HG02610 (cell line): ENCODE data around the gene IFT88.
"Not testable (repeated sequence)": the region's sequence is repeated elsewhere in the genome, so short reads cannot be mapped to it uniquely, and the experiment has no call there.

ENCODE experiments used
- ATAC-seq: cut with Tn5 transposase; IDR thresholded peaks from one replicate; pipeline ENCODE4 v1.9.1; 2021; ENCODE audit warnings: mild to moderate bottlenecking, moderate library complexity; ENCODE audit not compliant: unreplicated experiment

Gene IFT88

DNA sequence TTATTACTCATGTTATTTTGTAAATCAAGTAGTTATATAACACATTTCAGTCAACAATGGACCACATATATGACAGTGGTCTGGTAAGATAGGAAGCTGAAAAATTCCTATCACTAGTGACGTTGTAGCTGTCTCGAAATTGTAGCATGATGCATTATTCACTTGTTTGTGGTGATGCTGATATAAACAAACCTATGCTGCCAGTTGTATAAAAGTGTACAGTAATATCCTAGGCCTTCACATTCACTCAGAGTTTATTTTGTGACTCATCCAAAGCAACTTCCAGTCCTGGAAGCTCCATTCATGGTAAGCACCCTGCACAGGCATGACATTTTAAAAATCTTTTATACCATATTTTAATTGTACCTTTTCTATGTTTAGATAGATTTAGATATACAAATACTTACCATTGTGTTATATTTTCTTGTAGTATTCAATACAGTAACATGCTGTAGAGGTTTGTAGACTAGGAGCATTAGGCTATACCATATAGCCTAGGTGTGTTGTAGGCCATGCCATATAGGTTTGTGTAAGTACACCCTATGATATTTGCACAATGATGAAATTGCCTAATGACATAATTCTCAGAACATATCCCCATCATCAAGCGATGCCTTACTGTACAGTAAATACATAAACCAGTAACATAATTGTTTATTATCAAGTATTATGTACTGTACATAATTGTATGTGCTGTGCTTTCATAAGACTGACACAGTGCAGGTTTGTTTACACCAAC lies 49.3 kb downstream of the IFT88 start:
- no peak for ATAC-seq

DNA sequence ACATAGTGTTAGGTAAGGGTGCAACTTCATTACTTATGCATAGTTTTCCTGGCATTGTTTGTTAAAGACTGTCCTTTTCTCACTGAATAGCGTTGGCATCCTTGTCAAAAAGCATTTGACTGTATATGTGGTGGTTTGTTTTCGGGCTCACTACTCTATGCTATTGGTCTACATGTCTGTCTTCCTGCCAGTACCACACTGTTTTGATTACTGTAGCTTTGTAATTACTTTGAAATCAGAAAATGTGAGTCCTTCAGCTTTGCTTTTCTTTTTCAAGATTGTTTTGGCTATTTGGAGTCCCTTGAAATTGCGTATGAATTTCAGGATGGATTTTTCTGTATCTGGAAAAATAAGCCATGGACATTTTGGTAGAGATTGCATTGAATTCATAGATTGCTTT lies 56.0 kb downstream of the IFT88 start:
- no peak for ATAC-seq

DNA sequence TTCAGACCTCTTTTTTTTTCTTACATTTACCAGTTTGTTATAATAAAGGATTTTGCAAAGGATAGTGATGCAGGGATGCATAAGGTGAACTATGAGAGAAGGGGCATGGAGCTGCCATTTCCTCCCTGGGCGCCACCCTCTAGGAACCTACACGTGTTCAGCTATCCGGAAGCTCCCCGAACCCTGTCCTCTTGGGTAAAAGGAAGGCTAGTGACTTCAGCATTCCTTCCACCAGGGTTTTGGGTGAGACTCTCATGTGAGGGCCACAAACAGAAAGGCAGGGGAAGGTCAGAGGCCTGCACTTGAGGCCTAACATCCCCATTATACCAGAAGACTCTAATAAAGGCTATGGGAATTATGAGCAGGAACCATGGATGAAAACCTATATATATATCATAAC lies 57.3 kb downstream of the IFT88 start:
- no peak for ATAC-seq

DNA sequence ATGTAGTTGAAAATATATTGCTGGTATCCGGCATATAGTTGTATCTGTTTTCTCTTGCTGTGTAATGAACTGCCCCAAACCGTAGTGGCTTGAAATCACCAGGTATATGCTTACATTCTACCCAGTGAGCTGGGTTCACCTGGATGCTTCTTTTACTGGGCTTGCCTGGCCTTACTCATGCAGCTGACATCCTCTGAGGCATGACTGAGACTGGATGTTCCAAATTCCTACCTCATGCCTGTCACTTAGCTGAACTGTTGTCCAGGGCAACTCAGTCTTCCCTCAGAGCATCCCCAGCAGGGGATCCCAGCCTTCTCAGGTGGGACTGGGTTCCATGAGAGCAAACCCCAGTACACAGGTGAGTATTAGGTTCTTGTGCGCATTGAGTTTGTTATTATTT lies 66.8 kb downstream of the IFT88 start:
- ATAC-seq = no peak

DNA sequence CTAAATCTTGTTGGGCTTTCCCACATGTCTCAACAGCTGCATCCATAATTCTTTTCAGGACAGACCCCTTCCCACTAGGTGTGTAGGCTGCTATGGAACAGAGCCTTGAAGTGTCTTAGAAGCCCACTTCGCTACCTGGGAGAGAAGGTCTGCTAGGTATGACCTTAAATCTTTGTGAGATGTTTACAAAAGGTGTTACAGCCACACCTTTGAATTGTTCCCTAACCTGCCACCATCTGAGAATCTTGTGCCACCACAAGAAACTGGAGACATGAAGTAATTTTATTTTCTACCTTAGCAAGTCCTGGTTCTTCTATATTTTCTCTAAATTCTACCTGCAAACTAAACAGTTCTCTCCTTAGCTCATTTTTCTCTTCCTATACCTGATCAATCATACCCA lies 69.1 kb downstream of the IFT88 start:
- no peak for ATAC-seq

DNA sequence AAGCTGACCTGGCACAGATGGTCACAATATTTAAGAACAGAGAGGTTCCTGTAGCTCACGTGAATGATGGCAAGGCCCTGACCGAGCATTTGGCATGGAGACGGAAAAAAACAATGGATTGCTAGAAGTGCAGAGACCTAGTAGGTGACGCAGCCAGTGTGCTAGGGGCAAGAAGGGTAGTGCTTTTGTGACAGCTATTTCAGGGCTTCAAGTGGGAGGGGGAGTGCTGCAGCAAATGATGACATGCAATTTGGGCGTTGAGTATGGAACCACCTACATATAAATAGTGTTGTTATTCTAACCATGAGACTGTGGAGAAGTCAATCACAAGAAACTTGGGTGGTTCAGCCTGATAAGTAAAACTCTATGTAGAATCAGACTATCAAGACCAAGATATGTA lies 70.9 kb downstream of the IFT88 start:
- ATAC-seq = no peak

DNA sequence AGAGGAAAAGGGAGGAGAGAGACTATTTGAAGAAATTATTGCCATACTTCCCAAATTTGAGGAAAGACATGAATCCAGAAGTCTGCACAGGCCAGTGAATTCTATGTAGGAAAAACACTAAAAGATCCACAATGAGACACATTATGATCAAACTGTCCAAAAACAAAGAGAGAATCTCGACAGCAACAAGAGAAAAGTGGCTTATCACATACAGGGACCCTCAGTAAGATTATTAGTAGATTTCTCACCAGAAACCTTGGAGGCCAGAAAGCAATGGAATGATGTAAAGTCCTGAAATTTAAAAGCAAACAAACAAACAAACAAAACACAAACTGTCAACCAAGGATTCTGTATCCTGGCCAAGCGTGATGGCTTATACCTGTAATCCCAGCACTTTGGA lies 80.8 kb downstream of the IFT88 start:
- no peak for ATAC-seq

DNA sequence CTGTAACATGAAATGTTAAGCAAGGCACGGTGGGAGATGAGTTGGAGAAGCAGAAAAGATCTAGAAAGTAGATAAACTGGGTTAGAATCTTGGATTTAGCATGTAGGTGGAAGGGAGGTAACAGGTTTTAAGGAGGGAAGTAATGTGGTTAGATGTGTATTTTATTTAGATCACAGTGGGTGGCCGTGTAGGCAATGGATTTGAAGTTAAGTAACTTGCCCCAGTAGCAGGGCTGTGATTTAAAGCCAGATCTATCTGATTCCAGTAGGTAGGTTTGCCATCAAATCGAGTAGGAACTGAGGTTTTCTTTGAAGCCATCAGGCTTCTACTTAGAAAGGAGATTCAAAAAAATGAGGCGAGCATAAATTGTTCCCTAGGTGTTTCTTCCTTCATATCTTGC lies 86.0 kb downstream of the IFT88 start:
- no peak for ATAC-seq

DNA sequence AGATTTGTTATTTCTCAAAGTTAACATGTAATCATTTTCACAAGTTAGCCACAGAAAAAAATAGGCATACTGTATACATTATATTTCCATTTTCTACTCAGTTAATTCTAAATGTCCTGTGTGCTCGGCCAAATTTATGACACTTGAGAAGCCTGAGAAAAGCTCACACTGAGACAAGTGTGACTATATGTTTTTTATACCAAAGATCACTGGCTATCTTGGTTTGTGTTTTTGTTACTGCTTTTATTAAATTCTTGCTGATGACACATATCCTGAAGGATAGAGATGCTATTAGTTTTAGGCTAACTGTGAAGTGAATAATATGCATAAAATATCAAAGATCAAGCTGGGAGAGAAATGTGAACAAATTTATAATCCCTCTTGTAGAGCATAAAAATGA lies 87.2 kb downstream of the IFT88 start:
- no peak for ATAC-seq

DNA sequence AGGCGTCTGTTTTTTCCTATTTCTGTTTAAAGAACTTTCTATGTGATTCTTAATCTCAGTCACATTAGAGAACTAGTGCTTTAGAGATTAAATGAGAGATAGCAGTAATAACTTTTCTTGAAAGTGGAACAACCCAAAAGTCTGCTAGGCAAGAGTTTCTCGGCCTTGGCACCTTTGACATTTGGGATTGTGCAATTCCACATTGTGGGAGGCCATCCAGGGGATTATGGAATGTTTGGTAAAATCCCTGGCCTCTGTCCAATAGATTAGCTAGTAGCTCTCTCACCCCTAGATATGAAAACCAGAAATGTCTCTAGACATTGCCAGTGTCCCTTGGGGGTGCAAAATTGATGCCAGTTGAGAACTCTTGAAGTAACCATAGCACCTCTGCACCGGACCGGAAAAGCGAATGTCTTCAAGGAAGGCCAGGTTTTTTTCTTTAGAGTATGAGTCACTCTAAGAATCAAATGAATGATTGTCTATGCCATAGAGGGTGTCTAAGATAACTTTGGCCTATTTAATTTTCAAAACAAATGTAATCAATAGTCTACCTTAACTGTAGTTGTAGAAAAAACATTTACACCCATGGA lies 91.6 kb downstream of the IFT88 start:
- ATAC-seq = no peak

DNA sequence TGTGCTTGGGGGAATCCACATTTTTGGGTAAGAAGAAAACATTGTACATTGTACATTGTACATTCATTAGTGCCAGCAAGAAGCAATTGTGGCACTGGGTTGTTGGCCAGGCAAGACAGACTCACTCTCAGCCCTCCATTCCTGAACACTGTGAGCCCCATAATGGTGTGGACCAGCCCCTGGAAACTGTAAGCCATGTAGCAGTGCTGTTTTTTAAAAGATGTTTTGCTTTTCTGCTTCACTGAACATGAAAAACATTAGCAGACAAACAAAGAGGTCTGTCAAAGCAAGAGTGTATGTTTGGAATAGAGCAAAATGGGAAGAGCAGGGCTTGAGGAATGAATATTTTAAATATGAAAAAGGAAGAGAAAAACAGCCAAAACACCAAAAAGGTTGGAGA lies 97.4 kb downstream of the IFT88 start:
- no peak for ATAC-seq

DNA sequence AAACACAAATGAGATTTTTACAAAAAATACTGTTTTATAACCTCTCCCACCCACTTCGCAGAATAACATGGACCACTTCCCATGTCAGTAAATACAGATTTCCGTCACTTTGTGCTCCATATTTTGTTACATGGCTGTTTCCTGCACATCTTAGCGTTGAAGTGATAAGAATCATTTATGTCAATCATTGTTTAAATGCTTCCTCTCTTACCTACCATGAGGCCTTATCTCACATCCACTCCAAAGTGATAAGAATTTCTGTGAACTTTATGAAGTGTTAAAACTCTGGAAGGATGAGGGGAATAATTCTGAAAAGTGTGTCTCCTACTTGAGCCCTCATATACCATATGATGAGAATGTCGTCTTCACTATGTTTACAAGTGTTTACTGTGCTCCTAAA lies 100.0 kb downstream of the IFT88 start:
- no peak for ATAC-seq

DNA sequence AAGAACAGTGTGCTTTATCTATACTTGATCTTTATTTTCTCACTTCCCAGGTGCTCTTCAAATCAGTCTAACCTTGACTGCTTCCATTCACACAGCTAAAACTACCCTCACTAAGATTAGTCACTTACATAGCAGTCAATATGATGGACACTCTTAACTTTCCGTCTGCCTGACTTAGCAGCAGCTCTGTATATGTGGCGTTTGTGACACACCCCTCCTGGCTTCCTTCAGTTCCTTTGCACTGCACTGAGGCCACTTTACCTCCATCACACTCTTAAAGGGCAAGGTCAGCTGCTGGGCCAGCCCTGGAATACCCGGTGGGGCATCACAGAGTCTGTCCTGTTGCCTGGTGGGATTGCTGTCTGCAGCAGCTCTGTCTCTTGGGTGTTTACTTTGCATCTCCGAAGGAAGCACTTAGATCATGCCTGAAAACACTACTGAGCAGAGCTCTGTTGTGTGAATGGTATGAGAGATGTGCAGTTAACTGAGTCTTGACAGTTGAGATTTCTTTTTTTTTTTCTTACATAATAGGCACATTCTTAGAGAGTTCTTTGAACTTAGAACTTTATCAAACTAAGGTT lies 101.0 kb downstream of the IFT88 start:
- ATAC-seq = no peak

DNA sequence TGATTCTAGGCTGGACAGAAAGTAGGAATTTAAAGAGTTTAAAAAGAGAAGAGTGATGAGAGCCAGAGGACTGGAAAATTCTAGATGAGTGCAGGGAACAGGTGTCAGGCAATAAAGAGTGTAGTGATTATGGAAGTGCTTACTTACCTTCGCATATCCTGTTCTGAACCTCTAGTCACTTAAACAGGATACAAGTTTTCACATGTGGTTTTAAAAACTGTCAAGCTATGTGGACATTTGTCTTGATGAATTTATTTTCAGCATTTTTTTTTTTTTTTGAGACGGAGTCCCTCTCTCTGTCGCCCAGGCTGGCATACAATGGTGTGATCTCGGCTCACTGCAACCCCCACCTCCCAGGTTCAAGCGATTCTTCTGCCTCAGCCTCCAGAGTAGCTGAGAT lies 102.2 kb downstream of the IFT88 start:
- ATAC-seq = no peak

DNA sequence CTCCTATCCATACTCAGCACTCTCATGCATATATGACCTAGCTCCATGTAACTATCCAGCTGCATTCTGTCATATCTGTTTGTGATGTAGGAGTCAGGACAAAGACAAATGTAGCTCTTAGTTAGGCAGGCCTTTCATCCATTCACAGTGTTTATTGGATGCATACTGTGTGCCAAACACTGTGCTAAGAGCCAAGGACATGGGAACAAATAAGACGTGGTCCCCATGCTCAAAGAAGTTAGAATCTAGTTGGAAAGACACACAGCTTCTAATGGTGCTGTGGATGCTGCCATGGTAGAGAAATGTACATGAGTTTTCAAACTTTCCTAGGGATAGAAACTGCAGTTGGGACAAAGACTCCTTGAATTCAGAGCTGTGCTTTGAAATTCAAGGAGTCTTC lies 104.8 kb downstream of the IFT88 start:
- no peak for ATAC-seq

DNA sequence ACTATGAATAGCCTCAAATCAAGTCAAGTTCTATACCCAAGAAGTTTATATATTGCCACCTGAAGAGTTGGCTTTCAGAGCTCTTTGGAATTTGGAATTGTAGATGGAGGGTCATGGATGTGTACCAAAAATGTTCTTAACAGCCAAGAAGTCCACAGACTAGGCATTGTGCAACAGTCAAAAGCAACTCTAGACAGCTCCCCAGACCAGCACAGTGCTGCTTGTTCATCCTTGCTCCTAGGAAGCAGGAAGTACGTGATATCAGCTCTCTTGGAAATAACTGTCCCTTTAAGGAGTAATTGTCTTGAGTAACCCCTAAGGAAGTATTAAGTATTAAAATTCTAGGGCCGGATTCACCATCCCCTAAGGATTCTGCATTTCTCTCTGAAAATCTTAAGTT lies 105.8 kb downstream of the IFT88 start:
- ATAC-seq = no peak

DNA sequence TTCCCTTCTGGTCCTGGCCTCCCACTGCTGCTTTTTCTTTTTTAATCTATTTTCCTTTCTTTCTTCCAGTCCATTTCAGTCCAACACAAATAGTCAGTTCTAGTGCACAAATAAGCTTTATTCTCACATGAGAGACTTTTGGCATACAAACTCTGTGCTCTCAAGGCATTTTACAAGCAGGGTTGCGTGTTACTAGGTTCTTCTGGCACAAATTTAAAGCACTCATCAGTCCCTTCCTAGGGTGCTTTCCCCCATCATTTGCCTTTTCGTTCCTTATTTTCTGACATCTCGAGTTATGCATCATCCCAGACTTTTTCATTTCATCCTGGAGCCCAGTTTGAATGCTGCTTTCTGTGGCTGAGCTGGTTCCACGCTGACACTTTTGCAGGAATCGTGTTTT lies 106.8 kb downstream of the IFT88 start:
- no peak for ATAC-seq

DNA sequence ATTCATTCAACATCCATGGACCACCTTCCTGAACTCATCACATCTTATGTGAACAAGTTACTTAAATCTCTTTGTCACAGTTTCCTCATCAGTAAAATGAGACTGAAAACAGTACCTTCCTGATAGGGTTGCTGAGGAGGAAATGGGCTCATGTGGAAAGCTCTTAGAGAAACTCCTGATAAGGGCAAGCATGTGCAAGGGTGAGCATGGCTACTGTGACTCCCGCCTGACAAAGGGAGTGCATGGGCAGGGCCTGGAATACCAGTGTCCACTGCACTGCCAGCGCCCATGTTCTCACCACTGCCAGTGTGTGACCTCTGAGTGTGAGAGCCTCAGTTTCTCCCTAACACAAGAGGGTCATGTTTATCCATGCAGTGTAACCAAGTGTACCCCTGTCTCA lies 109.3 kb downstream of the IFT88 start:
- no peak for ATAC-seq

DNA sequence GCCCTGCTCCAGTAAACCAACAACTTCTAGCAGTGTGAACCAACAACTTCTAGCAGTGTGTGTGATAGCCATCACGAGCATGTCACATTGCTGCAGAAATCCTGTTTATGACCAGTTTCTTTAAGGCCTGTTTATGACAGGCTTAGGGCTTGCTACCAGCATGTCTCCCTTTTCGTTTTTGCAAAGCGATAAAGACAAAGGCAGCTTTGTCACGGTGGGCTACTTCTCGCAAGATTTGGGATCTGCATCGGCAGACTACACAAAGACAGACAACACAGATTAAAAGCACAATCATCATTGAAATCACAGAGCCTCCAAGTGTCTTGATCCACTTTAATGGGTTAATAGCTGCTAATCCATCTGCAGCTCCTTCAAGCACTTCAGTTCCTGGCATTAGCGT lies 111.6 kb downstream of the IFT88 start:
- not testable (repeated sequence) for ATAC-seq

DNA sequence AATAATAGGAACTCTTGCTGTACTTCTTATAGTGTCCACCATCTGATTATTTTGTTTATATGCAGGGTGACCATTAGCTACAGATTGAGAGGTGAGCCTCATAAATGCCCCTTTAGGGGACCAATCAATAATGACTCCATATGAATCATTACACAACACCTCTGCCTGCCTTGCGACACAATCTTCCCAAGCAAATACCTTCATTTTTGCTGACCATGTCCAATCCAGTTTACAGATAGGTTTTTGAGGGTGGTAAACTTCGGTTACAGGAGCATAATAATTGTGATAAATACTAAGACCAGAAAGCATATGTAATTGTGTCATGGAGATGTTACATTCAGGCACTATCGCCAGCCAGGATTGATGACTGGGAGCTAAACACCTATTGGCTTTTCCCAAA lies 112.9 kb downstream of the IFT88 start:
- no peak for ATAC-seq

DNA sequence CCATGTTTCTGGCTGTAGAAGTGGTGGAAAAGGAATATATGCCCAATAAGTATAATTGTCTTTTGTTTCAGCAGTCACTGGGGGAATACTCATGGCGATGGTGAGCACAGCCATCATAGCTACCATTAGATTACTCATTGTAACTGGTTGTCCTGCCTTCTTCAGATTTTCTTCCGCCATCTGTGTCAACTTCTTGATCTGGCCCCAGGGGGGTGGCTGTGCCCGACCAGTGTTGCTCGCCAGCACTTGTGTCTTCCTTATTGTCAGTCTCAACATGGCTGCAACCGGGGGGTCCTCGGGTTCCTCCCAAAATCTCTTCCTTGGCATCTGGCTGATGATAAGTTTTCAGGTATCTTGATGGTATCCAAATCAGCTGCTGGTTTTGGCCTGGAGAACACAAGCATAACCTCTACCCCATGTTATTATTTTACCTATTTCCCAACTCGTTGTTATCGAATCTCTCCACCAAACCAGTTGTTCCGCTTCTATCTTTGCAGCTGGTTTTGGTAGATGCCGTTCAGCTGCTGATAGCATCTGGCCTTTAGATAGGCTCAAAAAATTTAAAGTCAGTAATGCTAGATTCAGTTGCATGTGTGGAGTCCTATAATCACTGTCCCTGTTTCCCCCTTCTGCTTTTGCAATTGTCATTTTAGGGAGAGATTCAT lies 113.6 kb downstream of the IFT88 start:
- no peak for ATAC-seq

DNA sequence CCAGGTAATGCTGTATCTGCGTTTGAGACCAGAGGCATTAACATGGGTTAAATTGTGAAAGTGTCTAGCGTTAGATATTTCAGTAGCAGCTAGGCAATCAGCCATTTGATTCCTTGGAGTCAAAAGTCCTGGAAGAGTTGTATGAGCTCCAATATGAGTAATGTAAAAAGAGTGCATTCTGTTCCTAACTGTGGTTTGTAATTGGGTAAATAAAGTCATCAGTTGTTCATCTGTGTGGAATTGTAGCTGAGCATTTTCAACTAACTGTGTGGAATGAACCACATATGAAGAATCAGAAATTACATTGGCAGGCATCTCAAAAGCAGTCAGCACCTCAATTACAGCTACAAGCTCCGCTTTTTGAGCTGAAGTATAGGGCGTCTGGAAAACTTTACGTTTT lies 114.5 kb downstream of the IFT88 start:
- not testable (repeated sequence) for ATAC-seq
